Measurements from ENCODE around the gene MTSS2. TPM values are rescaled to one million over a fixed set of nuclear protein-coding genes. Genes with fewer than 3 reads are reported as not detected.
"Not testable (repeated sequence)": the region's sequence is repeated elsewhere in the genome, so short reads cannot be mapped to it uniquely, and the experiment has no call there.

The MTSS2 gene
- total RNA-seq, 2 donors from 2014 or later, result 50.7 to 51.4 TPM

DNA sequence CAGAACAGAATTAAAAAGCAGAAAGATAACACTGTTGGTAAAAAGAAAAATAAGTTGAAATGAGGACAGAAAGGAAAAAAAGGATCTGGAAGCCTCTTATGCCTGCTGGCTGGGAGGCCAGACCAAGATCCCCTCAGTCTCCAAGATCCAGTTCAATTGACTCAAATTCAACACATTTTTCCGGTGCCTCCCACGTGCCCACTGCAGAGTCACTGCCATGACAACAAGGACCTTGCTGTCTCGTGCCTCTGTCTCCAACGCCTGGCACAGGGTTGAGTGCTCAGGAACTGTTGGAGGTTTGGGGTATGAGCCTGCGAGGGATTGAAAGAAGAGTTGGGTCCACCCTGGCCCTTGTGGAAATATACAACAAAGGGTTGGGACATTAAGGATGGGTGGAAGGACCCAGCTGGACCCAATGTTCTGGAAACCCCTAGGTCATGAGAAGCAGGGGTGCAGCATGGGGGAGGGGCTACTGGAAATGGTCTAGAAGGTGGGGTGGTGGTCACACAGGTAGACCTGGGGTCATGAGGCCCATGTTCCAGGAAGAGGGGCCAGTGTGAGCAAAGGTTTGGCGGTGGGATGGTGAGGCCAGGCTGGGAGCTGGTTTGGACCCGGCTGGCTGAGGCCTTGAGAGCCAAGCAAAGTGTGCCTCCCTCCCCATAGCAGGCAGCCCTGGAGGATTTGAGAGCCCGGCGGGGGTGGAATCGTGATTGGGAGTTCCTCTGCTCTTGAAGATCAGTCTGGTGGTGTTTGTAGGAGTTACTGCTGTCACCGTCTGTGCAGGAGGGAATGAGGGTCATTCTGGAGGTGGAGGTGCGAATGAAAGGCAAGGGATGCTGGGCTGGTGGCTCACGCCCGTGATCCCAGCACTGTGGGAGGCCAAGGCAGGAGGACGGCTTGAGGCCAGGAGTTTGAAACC lies 38.2 kb downstream of the MTSS2 start:
- DNase-seq (no peak), ATAC-seq (peak in 1 of 2 donors; percentile 41)
- intact Hi-C loops (cut with DNase I), result no loop called here

GRCh38 chr16:70646260-70647241 lies 39.3 kb downstream of the MTSS2 start, which contains the start of gene IL34:
IL34 (plus strand) TSS chr16:70646559; CDS start chr16:70646948, 389 bp downstream.
- intact Hi-C loops (cut with DNase I), result no loop called here
- peak; percentile 71 to 87 for ATAC-seq
- no peak for DNase-seq

DNA sequence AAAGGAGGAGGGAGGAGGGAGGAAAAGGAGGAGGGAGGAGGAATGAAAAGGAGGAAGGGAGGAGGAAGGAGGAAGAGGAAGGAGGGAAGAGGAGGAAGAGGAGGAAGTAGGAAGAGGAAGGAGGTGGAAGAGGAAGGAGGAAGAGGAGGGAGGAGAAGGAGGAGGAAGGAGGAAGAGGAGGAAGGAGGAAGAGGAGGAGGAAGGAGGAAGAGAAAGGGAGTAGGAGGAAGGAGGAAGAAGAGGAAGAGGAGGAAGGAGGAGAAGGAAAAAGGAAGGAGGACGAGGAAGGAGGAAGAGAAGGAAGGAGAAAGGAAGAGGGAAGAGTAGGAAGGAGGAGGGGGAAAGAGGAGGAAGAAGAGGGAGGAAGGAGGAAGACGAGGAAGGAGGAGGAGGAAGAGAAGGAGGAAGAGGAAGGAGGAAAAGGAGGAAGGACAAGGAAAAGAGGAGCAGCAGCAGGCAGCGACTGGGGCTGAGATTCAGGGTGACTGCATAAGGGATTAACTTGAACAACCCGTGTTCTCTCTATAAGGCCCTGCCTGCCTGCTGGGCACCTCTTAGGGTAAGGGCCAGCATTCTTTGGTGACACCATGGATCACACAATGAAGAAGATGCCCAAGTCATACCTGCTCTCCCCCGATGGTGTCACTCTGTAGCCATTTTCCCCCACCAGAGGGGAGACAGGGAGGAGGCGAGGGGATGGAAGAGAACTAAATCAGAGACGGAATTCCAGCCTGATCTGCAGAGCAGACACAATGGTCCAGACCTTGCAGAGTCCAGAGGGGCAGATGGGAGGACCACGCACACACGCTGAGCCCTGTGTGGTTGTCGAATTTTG lies 40.9 kb downstream of the MTSS2 start:
- DNase-seq, result no peak
- ATAC-seq, result no peak
- intact Hi-C loops (cut with DNase I), result no loop called here

GRCh38 chr16:70643264-70643663 lies 42.6 kb downstream of the MTSS2 start:
- intact Hi-C loops (cut with DNase I); ATAC-seq; DNase-seq: not testable (repeated sequence)

- DNase-seq, result no peak
- intact Hi-C loops (cut with DNase I), result no loop called here
- no peak for ATAC-seq
Observed at GRCh38 chr16:70642633-70643032, 43.2 kb downstream of the MTSS2 start.

GRCh38 chr16:70638814-70639792 lies 46.8 kb downstream of the MTSS2 start:
- ATAC-seq, result peak; percentile 83 to 89
- intact Hi-C loops (cut with DNase I), result no loop called here

More at GRCh38 chr16:70638814-70639792, 46.8 kb downstream of the MTSS2 start:
- DNase-seq, result no peak

Other genes with a start within 250 kb of the MTSS2 start
- gene ST3GAL2, start 247.0 kb downstream of the MTSS2 start, total RNA-seq, result 10 to 100 TPM; 21.1 to 23.5 TPM
- 10 to 100 TPM in 1 of 2 donors, 1 to 10 TPM in 1; 9.5 to 11.4 TPM for gene FCSK, start 231.5 kb downstream of the MTSS2 start, total RNA-seq
- 10 to 100 TPM; 33.9 to 41.2 TPM for gene COG4, start 162.5 kb downstream of the MTSS2 start, total RNA-seq
- 100 to 1,000 TPM; 119 to 165 TPM for gene SF3B3, start 162.2 kb downstream of the MTSS2 start, total RNA-seq
- gene IL34, start 39.5 kb downstream of the MTSS2 start, total RNA-seq, result 1 to 10 TPM; 1.4 to 4.0 TPM
- gene VAC14, start 115.1 kb upstream of the MTSS2 start, total RNA-seq, result 10 to 100 TPM; 19.4 to 20.2 TPM